GM21526 (cell line): Measurements from ENCODE around the gene UBA3.

Experiments used
- ATAC-seq: cut with Tn5 transposase; IDR thresholded peaks from one replicate; pipeline ENCODE4 v1.9.1; 2021; ENCODE audit warnings: moderate library complexity; ENCODE audit not compliant: unreplicated experiment, low FRiP score

The UBA3 gene

DNA sequence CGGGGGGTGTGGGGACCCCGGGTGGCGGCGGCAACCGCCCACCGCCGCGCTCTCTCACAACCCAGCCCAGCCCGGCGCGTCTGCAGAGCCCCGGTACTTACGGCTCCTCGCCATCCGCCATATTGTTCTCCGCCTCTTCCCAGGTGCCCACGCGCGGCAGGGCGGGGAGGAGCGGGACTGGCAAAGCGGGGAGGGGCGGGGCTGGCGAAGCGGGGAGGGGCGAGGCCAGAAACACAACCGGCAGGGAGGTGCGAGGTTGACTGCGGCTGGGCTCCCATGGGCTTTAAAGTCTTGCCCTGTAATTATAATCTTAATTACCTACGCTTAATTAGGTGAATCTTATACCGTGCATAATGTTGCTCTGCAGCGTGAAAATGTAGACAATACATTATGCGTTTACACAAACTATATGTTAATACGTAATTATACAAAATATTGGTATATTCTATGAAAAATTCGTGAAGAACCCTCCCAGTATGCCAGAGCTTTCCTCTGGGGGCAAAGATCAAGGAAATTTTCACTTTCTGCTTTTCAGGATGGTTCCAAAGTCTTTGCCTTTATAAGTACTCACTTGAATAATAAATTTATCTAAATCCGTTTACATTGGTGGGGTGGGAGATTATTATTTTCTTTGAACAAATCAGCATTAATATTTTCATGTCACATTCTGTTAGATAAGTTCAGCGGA lies at the start of gene UBA3:
UBA3 (minus strand) TSS at position 133 of the 688 bp plus-strand sequence; CDS start at position 121, 12 bp downstream.
- ATAC-seq, result peak; percentile 43

DNA sequence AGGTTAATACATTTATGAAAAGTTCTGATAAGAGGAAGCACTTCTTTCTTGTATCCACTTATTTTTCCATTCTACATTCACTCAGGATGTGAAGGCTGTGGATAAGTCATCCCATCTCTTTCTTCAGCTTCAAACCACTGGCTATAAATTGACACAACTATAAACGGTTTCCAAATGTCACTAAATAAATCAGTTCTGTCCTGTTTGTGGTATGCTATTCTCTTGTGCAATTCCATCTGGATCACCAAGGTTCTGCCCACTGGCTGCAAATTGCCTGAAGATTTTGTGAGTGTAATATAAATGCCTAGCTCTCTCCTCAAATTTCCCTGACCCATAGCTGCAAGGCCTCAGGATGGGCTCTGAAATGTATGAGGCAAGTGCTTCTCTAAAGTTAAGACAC lies 49.4 kb upstream of the UBA3 start:
- ATAC-seq, result no peak

DNA sequence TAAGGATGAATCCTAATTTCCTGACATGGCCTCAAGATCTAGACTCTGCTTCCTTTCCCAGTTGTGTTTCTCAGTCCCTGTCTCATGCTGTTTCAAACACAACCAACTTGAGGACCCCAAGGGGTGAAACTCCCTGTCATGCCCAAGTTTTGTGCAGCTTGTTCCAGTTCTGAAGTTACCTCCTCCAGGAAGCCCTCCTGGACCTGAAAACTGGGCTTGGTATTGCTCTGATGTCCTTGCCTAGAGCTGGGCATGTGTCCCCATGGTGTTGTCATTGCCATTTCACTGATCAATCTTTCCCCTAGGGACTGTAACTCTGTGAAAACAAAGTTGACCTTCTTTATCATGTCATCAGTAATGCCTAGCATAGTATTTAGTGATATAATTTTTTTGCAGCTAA lies 48.3 kb upstream of the UBA3 start:
- ATAC-seq, result no peak

DNA sequence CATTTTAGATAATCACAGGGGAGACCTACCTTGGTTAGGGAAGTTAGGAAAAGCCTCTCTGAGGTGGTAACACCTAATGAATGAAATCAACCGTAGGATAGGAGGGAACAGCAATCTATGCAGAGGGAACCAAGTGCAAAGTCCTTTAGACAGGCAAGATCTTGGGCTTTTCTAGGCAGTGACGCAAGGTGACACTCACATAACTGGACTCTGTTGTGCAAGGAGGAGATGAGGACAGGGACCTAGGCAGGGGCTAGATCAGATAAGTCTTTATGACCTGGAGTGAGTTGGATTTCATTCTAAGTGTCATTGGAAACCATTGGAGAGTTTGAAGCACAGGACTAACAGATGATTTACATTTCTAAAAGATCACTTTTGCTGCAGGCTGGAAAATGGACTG lies 46.8 kb upstream of the UBA3 start:
- no peak for ATAC-seq

DNA sequence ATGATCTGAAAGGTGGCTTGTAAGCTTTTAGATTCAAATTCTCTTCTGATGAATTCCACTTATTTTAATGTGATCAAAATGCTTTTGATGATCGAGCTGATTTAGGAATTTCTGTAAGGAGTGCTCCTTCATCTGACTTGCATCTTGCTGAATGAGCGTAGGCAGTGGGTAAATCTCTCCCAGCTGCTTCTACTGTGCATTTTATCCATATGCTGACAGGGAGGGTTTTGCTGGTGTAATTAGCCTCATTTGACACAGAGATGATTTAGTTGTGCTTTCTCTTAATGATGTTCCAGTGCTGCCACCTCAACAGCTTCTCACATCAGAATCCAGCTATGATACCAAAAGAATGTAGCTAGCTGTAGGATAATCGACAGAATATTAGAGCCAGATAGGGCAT lies 46.1 kb upstream of the UBA3 start:
- no peak for ATAC-seq

DNA sequence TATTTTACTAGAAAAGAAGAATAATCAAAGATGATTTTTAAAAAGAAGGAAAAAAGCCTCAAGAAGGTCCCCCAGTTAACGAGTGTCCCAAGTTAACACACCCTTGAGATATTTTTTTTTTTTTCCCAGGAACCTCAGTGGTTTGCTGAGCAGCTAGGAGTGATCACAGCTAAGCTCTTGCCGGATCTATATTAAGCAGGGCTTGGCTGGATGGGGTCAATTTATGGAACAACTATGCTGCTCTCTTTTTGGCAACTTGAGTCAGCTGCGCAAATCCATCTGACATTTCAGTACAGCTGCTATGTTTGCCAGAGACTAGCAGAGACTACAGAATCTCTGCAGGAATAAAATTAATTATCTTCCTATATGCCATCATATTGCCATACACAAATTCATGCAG lies 42.2 kb upstream of the UBA3 start, which contains the start of gene LMOD3:
LMOD3 (minus strand) TSS at position 193 of the 400 bp plus-strand sequence. CDS start 209 bp downstream, outside the sequence.
- ATAC-seq, result no peak

DNA sequence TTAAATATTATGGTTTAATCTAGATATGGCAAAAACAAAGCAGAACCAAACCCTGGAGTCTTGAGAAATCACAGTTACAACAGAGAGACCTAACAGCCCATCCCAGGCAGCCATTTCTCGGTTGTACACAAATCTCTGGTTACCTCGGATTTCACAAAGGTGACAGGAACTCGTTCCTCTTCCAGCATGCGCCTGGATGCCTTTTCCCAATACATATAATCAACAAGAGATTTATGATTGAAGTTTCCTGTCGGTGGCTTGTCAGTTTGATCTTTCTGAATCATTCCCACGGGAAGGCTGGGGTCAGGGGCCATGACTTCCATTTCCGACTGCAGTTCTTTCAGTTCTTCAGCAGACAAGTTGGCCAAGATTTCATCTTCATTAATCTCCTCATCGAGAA lies 41.8 kb upstream of the UBA3 start:
- ATAC-seq, result no peak

DNA sequence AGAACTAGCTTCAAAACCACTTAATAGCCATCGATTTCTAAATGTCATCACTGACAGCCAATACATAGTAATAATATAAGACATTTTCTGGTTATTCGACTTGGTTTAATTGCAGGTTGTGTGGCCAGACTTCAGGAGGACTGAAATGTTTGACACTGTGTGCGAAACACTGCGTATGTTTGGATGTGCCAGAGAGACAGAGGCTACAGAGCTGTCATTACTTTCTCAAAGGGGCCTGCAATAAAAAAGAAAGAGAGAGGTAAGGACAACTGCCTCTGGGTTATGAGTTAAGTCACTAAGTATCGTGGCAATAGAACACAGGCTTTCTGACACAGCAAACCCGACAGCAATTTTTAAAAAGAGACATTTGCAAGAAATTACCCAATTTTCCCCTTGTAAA lies 41.3 kb upstream of the UBA3 start:
- ATAC-seq, result no peak

DNA sequence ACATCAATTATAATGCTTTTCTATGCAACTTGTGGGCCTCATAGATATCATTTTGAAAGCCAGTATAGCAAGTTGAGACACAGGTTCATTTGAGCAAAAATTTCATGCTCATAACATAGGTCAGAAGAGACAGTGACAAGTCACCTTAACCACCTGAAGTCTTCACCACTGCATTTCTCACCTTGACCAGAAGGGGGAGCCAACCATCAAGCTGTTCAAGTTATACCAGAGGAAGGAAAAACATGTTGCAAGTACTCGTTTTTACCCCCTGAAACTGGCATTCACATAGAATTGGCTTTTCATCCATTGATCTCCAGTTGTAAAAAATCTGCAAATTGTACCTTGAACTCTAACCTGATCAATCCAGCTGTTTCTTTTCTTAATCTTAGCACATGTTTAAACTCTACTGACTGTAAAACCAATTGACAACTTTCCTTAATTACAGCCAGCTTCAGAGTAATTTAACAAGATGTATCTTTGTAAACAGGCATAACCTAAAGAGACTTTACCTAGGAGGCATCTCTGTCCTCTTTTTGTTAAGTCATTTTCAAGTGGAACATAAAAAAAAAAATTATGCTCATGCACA lies 40.8 kb upstream of the UBA3 start:
- ATAC-seq, result peak; percentile 77

DNA sequence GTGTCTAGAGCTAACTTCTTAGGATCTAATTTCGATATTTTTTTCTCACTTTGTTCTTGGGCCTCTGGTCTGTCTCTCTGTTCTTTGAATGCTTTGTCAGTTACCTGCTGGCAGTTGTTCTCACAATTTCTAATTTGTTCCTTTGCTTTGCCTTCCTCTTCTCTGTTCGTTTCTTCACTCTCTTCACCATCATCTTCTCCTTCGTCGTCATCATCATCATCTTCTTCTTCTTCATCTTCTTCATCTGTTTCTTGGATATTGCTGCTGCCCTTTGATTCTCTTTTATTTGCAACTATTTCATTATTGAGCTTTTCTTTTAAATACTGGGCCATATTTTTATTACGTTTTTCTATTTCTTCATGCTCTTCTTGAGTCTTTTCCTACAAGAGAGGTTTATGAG lies 39.5 kb upstream of the UBA3 start:
- no peak for ATAC-seq

DNA sequence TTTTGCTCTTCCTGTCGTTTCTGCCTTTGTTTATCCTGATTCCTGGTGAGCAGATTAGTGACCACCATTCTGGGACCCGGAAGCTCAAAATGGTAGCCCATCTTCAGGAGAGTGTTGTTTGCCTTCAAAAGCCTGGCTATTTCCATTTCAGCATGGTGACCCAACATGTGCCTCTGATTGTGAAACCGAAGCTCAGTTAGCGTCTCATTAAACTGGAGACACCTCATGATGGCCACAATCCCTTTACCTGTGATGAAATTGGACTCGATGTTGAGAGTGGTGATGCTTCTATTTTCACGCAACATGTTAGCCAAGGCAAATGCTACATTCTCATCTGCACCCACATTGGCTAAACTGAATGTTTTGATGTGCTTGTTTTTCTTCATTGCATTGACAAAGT lies 39.0 kb upstream of the UBA3 start:
- no peak for ATAC-seq

DNA sequence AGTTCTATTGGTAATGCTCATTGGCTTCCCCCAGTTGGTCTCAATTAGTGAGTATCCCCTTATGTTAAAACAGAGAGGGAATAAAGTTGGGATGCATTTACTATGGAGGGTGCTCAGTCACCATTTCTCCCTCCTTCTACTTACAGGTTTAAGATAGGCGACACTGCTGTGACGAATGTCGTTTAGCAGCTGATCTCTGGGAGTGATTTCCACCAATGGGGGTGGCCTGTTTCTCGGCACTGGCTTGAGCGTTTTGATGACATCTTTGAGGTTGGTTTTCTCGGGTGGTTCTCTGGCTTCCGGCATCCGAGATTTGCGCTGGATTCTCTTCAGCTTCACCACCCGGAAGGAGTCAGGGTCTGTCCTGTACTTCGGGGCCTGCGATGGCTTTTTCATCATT lies 38.4 kb upstream of the UBA3 start:
- ATAC-seq, result no peak

DNA sequence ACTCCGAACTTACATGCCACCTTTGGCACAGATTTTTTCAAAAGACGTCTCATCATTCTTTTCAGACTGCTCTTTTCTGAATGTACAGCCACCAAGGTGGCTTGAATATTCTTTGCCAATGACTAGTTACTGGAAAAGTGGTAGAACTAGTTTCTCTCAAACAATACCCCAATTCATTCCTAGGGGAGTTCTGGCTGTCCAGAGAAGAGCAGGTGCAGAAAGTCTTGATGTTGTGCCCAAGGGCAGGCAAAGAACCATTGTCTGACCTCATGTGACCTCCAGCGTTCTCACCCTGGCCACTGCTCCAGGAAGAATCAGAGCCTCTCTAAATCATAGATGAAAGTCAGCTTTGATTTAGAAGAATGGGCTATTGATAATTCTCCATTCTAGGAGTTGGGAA lies 36.7 kb upstream of the UBA3 start:
- no peak for ATAC-seq

DNA sequence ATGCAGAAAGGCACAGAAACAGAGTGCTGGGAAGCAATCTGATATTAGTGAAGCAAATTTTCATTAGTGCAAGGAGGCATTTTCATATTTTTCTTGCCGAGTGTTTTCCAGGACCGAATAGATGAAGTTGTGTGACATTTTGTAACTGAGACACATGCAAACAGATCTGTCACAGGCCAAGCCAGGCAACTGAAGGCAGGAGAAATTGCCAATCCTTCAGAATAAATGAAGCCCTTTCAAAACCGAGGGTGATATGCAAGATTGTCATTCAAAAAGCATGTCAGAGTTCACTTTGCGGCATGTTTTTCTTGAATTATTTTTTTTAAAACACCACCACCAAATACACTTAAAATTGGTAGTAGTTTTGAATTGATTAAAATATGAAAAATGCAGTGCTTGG lies 36.0 kb upstream of the UBA3 start:
- no peak for ATAC-seq

DNA sequence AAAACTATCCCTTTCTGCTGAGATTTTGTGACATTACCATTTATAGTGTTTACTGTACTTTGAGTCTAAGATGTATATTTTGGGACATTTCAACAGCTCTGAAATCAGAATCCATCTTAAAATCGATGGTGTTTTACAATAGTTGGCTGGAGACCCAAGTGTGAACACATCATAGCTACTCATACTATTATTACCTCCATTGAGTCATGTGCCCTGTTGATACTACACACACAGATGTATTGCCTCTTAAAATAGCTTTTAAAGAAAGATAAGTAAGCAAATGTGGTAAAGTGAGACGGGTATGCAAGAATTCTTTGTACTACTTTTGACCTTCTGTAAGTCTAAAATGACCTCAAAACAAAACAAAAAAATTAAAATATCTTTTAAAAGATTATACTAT lies 35.6 kb upstream of the UBA3 start:
- no peak for ATAC-seq

DNA sequence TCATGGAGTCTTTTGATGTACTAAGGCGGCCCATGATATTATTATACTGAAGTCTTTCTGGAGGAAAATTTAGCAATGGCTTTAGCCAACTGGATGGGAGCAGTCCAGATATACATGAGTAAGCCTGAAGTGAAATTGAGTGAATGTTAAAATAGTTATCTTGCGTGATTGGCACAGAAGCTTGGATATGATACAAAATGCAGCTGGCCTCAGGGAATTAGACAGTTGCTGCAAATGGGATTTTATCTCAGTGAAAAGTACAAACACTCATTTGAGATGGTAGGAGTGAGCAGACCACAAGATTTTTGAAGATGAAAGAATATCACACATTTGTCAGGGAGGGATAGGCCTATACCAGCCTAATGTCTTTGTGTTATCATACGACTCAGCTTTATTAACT lies 33.4 kb upstream of the UBA3 start:
- ATAC-seq, result no peak

DNA sequence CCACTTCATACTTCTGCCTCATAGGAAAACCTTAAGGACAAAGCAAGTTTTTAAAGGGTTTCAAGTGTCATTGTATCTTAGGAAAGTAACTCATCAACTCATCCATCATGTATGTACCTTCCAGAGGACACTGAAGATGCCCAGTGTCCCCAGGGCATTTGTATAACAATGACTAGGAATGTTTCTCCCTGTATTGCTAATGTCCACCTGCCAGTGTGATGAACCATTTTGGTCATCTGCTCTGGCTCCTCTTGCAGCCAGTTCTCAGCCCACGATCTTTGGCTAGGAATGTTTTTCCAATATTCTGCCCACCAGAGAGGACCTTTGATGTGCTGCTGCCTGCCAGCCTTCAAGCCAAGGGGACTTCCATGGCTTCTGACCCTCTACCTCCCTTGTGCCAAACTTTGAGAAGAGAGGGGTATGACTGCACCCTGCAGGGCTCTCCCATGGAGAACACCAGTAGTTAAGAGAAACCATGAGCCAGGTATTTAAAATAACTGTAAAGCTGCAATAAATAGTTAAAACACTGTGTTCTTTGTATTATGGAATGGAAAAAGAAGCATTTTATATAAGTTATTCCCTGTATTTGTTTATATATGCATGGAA lies 30.9 kb upstream of the UBA3 start:
- ATAC-seq, result no peak

DNA sequence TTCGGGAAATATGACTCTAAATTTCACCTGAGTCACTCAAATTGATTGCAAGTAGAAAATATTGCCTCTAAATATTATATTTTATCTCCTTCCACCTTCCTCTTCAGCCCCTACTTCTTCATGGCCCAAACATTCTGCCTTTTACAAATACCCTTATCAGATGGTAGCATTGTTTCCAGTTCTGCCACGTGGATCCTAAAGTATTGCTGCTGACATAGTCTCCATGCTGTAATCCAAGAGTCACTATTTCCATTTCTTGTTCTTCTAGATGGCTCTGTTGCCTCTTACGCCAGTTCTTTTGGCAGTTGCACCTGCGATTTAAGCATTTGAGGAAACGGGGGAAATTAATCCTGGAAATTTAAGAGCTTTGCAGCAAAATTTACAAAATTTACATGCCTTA lies 28.6 kb upstream of the UBA3 start:
- no peak for ATAC-seq

DNA sequence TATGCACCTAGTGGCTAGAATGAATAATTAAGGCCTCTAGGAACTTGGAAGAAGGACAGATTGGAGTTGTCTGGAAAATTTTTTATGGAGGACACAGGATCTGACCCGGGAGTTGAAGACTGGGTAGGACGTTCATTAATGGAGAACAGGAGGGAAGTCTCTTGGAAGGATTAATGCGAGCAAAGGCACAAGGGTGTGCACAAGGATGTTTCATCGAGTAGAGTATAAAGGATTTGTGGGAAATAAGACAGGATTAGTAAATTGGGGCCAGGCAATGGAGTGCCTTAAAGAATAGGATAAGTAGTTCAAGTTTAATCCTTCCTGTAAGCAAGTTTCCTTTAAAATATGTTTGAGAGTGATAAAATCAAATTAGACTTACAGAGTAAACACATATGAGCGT lies 27.7 kb upstream of the UBA3 start:
- no peak for ATAC-seq

DNA sequence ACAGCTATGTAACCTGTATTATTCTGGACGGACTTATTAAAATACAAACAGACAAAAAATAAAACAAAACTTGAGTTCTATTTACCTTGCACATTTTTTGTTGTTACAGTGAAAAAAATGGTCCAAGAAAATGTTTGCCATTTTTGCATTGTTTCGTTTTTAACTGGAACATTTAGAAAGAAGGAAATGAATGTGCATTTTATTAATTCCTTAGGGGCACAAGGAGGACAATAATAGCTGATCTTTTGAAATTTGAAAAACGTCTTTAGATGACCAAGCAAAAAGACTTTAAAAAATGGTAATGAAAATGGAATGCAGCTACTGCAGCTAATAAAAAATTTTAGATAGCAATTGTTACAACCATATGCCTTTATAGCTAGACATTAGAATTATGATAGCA lies 25.2 kb upstream of the UBA3 start:
- ATAC-seq, result no peak

DNA sequence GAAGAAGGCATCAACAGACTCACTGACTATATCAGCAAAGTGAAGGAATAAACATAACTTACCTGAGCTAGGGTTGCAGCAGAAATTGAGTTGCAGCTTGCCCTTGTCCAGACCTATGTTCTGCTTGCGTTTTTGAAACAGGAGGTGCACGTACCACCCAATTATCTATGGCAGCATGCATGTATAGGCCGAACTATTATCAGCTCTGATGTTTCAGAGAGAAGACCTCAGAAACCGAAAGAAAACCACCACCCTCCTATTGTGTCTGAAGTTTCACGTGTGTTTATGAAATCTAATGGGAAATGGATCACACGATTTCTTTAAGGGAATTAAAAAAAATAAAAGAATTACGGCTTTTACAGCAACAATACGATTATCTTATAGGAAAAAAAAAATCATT lies 24.4 kb upstream of the UBA3 start:
- no peak for ATAC-seq

DNA sequence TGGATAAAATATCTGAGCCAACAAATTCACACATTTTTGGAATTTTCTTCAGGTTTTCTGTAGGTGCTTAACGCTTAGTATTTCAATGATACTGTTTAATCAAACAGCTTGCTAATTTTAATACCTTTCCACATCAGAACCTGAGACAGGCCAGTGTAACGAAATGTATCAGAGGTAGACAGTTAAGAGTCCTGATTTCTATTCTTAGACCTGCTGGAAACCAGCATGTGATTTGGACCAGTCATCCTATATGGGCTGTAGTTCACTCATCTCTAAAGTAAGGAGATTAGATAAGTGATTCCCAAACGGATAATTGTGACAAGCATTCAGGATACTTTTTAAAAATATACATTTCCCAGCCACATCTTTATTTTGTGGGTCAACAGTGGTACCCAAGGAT lies 23.0 kb upstream of the UBA3 start:
- no peak for ATAC-seq
